ENCODE measurements around the gene YBX2. TPM values are rescaled to one million over a fixed set of nuclear protein-coding genes. Genes with fewer than 3 reads are reported as not detected.

Gene YBX2
- polyA plus RNA-seq, 1 experiment = 0.02 TPM

- peak overlapping the region; percentile 65 for H3K27ac ChIP-seq (ENCODE audit: low read depth, low read length)
- DNase-seq (ENCODE audit: low read depth, low spot score) = no peak
Measured at GRCh38 chr17:7313890-7314718, 19.7 kb upstream of the YBX2 start.

GRCh38 chr17:7313088-7313889 lies 18.9 kb upstream of the YBX2 start:
- H3K27me3 ChIP-seq (ENCODE audit: control insufficient read depth, insufficient read depth, low read length) = no peaks in the 10 kb centered on the region
- no peak for DNase-seq (ENCODE audit: low read depth, low spot score)
- ChIA-PET CTCF (interaction anchor here (0.6 to 2.1 kb wide), 4 partner anchors 10 to 247 kb away, joined by 3 to 8 read pairs (median 4); no protein-coding TSS in a partner anchor), POLR2A (interaction anchor here (1.6 to 3.6 kb wide), 2 partner anchors 16 to 32 kb away, joined by 5 to 17 read pairs; partner anchors contain the start of genes NEURL4 and SLC2A4)
- no peak overlapping the region for H3K4me3 ChIP-seq (ENCODE audit: low read depth, low read length)
- peaks cover 5% of the 10 kb centered on the region; the same call in 1 of the 2 replicates for H3K9me3 ChIP-seq (ENCODE audit: control insufficient read depth, insufficient read depth, low read length)
- no peak; the same call in 1 of the 2 replicates for TF ChIP-seq CTCF (IDR thresholded peaks at IDR 0.05; ENCODE audit: low read depth, low read length)
- peak overlapping the region; percentile 11 for H3K27ac ChIP-seq (ENCODE audit: low read depth, low read length)

More at GRCh38 chr17:7313890-7314718, 19.7 kb upstream of the YBX2 start:
- Histone ChIP-seq H3K9me3 (ENCODE audit: control insufficient read depth, insufficient read depth, low read length) (peaks cover 2% of the 10 kb centered on the region; the same call in 1 of the 2 replicates), H3K4me3 (ENCODE audit: low read depth, low read length) (peak overlapping the region; percentile 86), H3K27me3 (ENCODE audit: control insufficient read depth, insufficient read depth, low read length) (no peaks in the 10 kb centered on the region)
- ChIA-PET CTCF (interaction anchor here (0.8 to 2.1 kb wide), 2 partner anchors 11 to 34 kb away, joined by 3 to 8 read pairs; no protein-coding TSS in a partner anchor), POLR2A (interaction anchor here (1.6 to 3.6 kb wide), 2 partner anchors 16 to 33 kb away, joined by 5 to 17 read pairs; partner anchors contain the start of genes NEURL4 and SLC2A4)
- no peak for TF ChIP-seq CTCF (IDR thresholded peaks at IDR 0.05; ENCODE audit: low read depth, low read length)

GRCh38 chr17:7312432-7313087 lies 18.1 kb upstream of the YBX2 start:
- H3K27ac ChIP-seq (ENCODE audit: low read depth, low read length) = no peak overlapping the region
- H3K9me3 ChIP-seq (ENCODE audit: control insufficient read depth, insufficient read depth, low read length) = peaks cover 6% of the 10 kb centered on the region; the same call in 1 of the 2 replicates
- no peaks in the 10 kb centered on the region for H3K27me3 ChIP-seq (ENCODE audit: control insufficient read depth, insufficient read depth, low read length)
- DNase-seq (ENCODE audit: low read depth, low spot score) = no peak
- ChIA-PET POLR2A (interaction anchor here (1.6 to 3.6 kb wide), 2 partner anchors 17 to 31 kb away, joined by 5 to 17 read pairs; partner anchors contain the start of genes NEURL4 and SLC2A4), CTCF (interaction anchor here (0.6 to 2.1 kb wide), 4 partner anchors 11 to 248 kb away, joined by 3 to 8 read pairs (median 4); no protein-coding TSS in a partner anchor)
- no peak overlapping the region for H3K4me3 ChIP-seq (ENCODE audit: low read depth, low read length)
- no peak for TF ChIP-seq CTCF (IDR thresholded peaks at IDR 0.05; ENCODE audit: low read depth, low read length)

GRCh38 chr17:7311110-7311705 lies 16.8 kb upstream of the YBX2 start:
- no peak for TF ChIP-seq CTCF (IDR thresholded peaks at IDR 0.05; ENCODE audit: low read depth, low read length)
- peaks cover 6% of the 10 kb centered on the region; the same call in 1 of the 2 replicates for H3K9me3 ChIP-seq (ENCODE audit: control insufficient read depth, insufficient read depth, low read length)
- no peak overlapping the region for H3K4me3 ChIP-seq (ENCODE audit: low read depth, low read length)
- no peak overlapping the region for H3K27ac ChIP-seq (ENCODE audit: low read depth, low read length)
- ChIA-PET POLR2A (interaction anchor here (0.6 kb wide), 1 partner anchor 50 kb away, joined by 4 read pairs; no protein-coding TSS in a partner anchor), CTCF (interaction anchor here (1.6 kb wide), 1 partner anchor 14 kb away, joined by 4 read pairs; no protein-coding TSS in a partner anchor)
- no peaks in the 10 kb centered on the region for H3K27me3 ChIP-seq (ENCODE audit: control insufficient read depth, insufficient read depth, low read length)
- DNase-seq (ENCODE audit: low read depth, low spot score) = no peak
